Left lobe of liver (tissue), 2 donors: ENCODE results near the gene ULBP2. TPM values are rescaled to one million over a fixed set of nuclear protein-coding genes. Genes with fewer than 3 reads are reported as not detected.
"Not testable (repeated sequence)": the region's sequence is repeated elsewhere in the genome, so short reads cannot be mapped to it uniquely, and the experiment has no call there.

ENCODE experiments used
- ATAC-seq: fragments of 200-7000 bp; cut with Tn5 transposase; one replicate; pipeline ENCODE4 v1.9.1; 2020; ENCODE audit warnings: mild to moderate bottlenecking, moderate library complexity
- DNase-seq: peaks from one replicate; pipeline ENCODE4 v3.0.0-alpha.2; 2020; ENCODE audit warnings: low spot score
- total RNA-seq: library from RNA; stranded (reverse); gene quantifications from one replicate; pipeline ENCODE4 v1.2.1, GENCODE V29; 2021
- donor health status: DM: no; HTN: no; CAD: no; lungs with moderate emphysema.
- donor health status: DM: no; HTN: yes; CAD: no.

The ULBP2 gene
- total RNA-seq, 1 donor from 2014 or later: 0.18 TPM

DNA sequence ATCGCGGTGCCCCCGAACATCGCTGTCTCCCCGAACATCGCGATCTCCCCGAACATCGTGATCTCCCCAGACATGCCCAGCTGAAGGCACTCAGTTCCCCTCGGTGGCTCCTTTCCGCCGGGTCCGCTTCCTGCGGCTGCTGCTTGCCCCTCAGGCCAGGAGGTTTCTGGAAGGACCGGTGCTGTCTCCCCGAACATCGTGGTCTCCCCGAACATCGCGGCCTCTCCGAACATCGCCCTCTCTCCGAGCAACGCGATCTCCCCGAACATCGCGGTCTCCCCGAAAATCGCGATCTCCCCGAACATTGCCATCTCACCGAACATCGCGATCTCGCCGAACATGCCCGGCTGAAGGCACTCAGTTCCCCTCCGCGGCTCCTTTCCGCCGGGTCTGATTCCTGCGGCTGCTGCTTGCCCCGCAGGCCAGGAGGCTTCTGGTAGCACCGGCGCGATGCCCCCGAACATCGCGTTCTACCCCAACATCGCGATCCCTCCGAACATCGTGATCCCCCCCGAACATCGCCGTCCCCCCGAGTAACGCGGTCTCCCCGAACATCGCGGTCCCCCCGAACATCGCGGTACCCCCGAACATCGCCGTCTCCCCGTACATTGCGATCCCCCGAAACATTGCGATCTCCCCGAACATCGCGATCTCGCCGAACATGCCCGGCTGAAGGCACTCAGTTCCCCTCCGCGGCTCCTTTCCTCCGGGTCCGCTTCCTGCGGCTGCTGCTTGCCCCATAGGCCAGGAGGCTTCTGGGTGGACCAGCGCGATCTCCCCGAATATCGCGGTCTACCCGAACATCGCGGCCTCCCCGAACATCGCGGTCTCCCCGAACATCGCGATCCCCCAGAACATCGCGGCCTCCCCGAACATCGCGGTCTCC lies 22.7 kb downstream of the ULBP2 start:
- DNase-seq (peak; percentile 37), ATAC-seq (no peak)

GRCh38 chr6:149965194-149966020 lies 23.6 kb downstream of the ULBP2 start:
- DNase-seq (peak; percentile 34), ATAC-seq (no peak)

DNA sequence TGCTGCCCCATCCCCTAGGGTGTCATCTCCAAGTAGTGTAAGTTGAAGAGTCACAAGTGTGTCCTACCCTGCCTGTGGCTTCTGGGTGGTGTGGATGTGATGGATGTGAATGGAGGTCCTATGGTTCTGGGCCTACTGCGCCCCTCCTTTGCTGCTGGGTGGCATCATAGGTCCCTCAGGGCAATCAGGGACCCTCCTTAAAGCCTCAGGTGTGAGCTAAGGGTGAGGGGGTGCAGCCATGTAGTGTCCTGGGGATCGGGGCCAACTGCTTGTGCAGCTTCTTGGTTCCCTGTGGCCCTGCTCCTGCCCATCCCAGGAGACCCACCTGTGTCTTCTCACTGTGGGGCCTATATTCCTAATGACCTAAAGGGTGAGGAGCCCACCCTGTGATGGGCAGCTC lies 24.5 kb downstream of the ULBP2 start:
- peak; percentile 16 for DNase-seq
- not testable (repeated sequence) for ATAC-seq

DNA sequence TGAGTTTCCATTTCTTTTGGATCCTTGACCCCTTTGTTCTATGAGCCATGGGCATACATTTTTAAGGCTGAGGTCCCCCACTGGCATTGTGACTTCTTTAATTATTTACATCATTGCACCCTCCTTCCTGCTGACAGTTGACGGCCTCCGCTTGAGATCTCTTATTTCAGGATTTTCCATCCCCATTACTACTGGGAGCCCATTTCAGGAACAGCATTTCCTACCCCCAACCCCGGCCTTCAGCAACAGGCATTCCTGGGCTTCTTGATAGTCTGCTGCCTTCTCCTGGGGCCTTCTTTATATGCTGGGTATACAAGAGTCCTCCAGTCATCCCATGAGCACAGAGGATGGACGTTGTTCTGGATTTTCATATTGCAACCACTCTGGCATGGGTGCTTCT lies 25.8 kb downstream of the ULBP2 start:
- peak; percentile 18 for DNase-seq
- no peak for ATAC-seq

DNA sequence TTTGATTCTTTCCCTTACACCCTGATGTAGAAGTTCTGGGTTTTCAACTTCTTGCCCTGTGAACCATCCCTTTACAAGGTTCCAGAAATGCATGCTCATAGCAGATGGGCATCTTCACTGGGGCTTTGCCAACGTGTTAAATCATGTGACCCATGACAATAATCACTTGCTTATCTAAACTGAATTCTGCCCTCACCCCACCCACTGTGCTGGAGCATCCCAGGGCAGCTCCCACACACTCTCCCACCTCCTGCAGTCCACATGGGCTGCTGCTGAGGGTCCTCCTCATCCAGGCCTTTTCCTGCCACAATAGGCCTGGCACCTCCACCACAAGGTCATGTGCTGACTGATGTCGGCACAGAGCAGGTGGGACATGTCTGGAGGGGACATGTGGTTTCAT lies 26.2 kb downstream of the ULBP2 start:
- not testable (repeated sequence) for ATAC-seq
- peak; percentile 22 for DNase-seq

DNA sequence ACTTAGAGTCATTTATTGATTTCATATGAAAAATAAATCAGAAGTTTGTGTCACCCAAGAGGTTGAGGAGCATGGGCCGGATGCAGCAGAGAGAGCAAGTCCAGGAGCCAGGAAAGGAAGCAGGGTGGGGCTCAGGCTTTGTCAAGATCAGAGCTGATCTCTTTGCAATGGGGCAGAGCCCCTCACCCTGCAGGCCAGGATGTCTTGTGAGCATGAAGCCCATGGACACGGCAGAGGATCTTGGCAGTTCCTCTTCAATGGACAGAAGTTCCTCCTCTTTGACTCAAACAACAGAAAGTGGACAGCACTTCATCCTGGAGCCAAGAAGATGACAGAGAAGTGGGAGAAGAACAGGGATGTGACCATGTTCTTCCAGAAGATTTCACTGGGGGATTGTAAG lies 27.1 kb downstream of the ULBP2 start:
- not testable (repeated sequence) for DNase-seq, ATAC-seq

- ATAC-seq (no peak), DNase-seq (no peak)
Observed at GRCh38 chr6:149969635-149970034, 27.8 kb downstream of the ULBP2 start.

GRCh38 chr6:149974394-149974793 lies 32.6 kb downstream of the ULBP2 start:
- DNase-seq, ATAC-seq: not testable (repeated sequence)

DNA sequence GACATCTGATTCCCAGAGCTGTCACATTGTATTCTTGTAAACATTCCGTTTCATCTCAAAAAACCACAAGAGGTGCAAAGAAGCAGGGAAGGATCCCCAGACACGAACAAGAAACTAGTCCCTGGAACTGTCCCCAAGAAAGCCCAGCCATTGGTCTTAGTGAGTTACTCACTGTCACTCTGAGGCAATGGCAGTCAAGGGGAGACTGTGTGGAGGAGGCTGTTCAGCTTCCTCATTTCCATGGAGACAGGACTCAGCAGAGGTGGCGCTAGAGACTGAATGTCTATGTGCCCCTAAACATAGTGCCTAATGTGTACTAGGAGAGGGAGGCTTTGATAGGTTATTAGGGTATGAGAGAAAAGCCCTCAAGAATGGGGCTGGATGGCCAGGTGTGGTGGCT lies 33.0 kb downstream of the ULBP2 start:
- ATAC-seq (no peak), DNase-seq (no peak)

GRCh38 chr6:149975400-149975799 lies 33.6 kb downstream of the ULBP2 start:
- no peak for ATAC-seq
- no peak for DNase-seq

- DNase-seq (no peak), ATAC-seq (no peak)
Observed at GRCh38 chr6:149977221-149977620, 35.4 kb downstream of the ULBP2 start.

GRCh38 chr6:149978610-149979009 lies 36.8 kb downstream of the ULBP2 start:
- ATAC-seq: no peak
- no peak for DNase-seq

- DNase-seq (no peak), ATAC-seq (no peak)
Observed at GRCh38 chr6:149979293-149979692, 37.5 kb downstream of the ULBP2 start.

GRCh38 chr6:149983145-149983544 lies 41.3 kb downstream of the ULBP2 start:
- ATAC-seq: no peak
- no peak for DNase-seq

DNA sequence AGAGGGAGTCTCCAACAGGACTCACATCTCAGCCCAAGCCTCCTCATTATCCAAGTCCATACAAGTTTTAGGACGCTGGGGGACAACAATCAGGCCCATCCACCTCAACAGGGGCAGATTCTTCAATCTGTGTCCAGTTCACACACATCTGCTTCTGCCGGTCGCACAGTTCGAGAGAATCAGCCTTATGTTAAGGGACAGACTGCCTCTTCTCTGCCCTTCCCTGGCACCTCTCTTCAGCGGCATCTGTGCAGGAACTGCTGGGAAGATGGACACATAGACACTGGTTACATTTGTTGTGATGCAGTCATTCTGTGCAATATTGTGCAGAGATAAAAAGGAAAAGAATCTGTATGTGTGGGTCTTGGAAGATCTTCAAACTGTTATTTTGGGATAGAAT lies 43.0 kb downstream of the ULBP2 start:
- no peak for ATAC-seq
- DNase-seq: peak; percentile 6

- ATAC-seq (no peak), DNase-seq (peak; percentile 35)
Observed at GRCh38 chr6:149985481-149985937, 43.7 kb downstream of the ULBP2 start.

DNA sequence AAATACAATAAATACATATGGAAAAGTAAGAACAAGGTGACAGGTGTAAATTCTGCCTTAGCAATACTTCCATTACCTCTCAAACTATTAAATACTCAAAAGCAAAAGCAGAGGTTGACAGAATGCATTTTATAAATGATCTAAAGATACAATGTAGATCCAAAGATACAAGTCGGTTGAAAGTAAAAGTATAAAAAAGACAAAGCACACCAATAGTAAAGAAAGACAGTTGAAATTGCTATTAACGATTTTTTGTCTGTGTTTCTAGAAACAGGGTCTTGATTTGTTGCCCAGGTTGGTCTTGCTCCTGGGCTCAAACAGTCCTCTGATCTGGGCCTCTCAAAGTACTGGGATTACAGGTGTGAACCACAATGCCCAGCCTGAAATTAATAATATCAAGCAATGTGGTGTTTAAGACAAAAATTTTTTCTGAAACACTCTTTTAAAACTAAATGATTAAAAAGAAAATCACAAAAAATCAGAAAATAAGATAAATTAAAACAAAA lies 45.8 kb downstream of the ULBP2 start:
- ATAC-seq: no peak

DNA sequence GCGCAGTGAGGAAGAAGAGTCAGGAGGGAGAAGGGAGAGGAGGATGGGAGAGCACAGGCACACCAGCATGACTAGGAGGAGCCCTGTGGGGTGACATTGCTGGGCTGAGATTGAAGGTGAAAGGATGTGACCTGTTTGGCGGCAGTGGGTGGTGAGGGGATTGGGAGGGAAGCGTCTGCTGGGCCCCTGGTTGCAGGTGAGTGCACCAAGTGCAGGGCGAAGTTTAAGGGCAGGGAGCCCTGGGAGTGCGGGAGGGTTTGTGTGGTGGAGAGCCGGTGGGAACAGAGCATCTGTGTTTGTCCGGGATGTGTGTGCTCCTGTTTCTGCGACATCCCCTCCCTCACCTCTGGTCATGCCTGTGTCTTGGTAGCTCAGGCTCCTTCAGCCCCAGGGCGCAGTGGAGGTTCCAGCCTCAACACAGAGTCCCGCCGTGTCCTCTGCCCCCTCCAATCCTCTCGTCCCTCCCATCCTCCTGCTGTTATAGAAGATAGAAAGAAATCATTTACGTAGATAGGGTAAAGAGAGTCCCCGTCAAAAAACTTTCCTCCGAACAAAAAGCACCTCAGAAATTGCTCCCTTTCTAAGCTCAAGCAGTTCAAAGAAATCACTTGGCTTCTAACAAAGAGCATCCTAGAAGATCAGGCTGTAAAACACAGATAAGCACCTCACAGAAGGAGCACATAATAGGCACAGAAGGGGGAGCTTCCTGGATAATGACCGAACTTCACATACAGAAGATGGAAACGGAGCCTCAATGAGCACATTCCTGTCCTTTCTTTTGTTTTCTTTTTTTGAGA lies 46.9 kb downstream of the ULBP2 start:
- DNase-seq: peak; percentile 11
- ATAC-seq: no peak

More for the DNA sequence above, 45.8 kb downstream of the ULBP2 start:
- no peak for DNase-seq

- DNase-seq: peak; percentile 37
- ATAC-seq: no peak
Observed at GRCh38 chr6:149990212-149990660, 48.4 kb downstream of the ULBP2 start.

DNA sequence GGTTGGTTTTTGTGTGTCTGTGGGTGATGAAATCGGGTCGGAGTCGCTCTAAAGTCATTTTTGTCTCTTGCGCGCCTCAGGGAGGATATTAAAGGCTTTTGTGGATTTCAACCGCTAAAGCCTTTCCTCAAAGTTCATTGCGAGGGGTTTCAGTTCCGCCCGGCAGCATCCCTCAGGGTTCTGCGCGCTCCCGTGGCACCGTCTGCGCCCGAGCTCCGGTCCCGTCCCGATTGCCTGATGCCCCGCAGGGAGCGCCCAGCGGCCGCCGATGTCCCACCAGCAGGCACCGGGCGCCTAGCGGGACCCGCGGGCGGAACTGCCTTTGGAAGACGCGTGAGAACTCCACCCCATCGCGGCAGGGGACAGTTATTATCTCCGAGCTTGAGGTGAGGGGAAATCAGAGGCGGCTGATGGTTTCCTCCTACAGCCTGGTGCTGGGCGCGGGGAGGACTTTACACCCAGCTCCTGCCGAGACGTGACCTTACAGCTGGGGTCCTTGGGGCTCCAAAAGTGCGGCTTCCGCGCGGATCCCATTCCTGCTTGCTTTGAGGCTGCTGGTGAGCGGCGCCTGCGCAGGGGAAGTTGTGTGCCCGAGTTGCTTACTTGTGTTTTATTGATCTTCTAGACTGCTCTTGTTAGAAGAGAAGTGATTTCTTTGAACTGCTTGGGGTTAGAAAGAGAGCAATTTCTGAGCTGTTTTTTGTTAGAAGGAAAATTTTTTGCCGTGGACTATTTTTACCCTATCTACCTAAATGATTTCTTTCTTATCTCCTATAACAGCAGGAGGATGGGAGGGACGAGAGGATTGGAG lies 49.1 kb downstream of the ULBP2 start:
- peak; percentile 40 for DNase-seq
- peak; percentile 25 for ATAC-seq
